PC-9 (cell line): ENCODE results near the gene ADTRP. TPM values are rescaled to one million over a fixed set of nuclear protein-coding genes. Genes with fewer than 3 reads are reported as not detected.
A peak's percentile ranks its signal among the peaks of the same experiment; 100 is the strongest.

Source experiments
- BruUV-seq: library from RNA; stranded (reverse); fragments of 400-500 nt; replicated peaks from 2 replicates; lab custom pipeline; 2021; lab: Mats Ljungman, UMichigan
- CTCF ChIA-PET: fragments of 300-600 bp; sonication (Branson Sonifier 250); formaldehyde crosslinking; loops from one replicate; lab custom pipeline; 2022; ENCODE audit warnings: antibody characterized with exemption; lab: Charles Lee
- POLR2A ChIA-PET: fragments of 300-600 bp; sonication (Branson Sonifier 250); formaldehyde crosslinking; loops from one replicate; lab custom pipeline; 2022; ENCODE audit warnings: antibody characterized with exemption; ENCODE audit not compliant: unreplicated experiment; lab: Charles Lee
- DNase-seq, 2 experiments: peaks; one replicate each; pipeline versions ENCODE4 v3.0.0 to v3.0.0-alpha.2; 2015 to 2022; ENCODE audit warnings: mixed read lengths in 1 of 2
- H2AFZ ChIP-seq: fragments of 200-600 bp; sonication (generic); 2 replicates; pipeline ENCODE4 v1.8.1; 2017; ENCODE audit warnings: antibody characterized with exemption
- H3F3A ChIP-seq: fragments of 200-600 bp; sonication (generic); 2 replicates; pipeline ENCODE4 v1.8.1; 2017; ENCODE audit warnings: antibody characterized with exemption, mild to moderate bottlenecking, low read depth; ENCODE audit not compliant: insufficient read depth
- H3K27ac ChIP-seq: fragments of 200-600 bp; sonication (generic); 2 replicates; pipeline ENCODE4 v1.6.1; 2016; ENCODE audit warnings: mixed run types
- H3K27me3 ChIP-seq: fragments of 200-600 bp; sonication (generic); 2 replicates; pipeline ENCODE4 v1.6.1; 2016; ENCODE audit warnings: low read depth, mixed run types; ENCODE audit not compliant: insufficient read depth
- H3K36me3 ChIP-seq: fragments of 200-600 bp; sonication (generic); 2 replicates; pipeline ENCODE4 v1.6.1; 2016; ENCODE audit warnings: low read depth, mixed run types
- H3K4me1 ChIP-seq: fragments of 200-600 bp; sonication (generic); replicated peaks from 2 replicates; pipeline ENCODE4 v1.6.1; 2016; ENCODE audit warnings: mixed run types; ENCODE audit not compliant: insufficient read depth
- H3K4me2 ChIP-seq: fragments of 200-600 bp; sonication (generic); 2 replicates; pipeline ENCODE4 v1.6.1; 2017; ENCODE audit warnings: mixed run types
- H3K4me3 ChIP-seq: fragments of 200-600 bp; sonication (generic); 2 replicates; pipeline ENCODE4 v1.6.1; 2016; ENCODE audit warnings: mixed run types
- H3K79me2 ChIP-seq: fragments of 200-600 bp; sonication (generic); 2 replicates; pipeline ENCODE4 v1.6.1; 2017; ENCODE audit warnings: low read depth, mixed run types
- H3K9me2 ChIP-seq: fragments of 200-600 bp; sonication (generic); 2 replicates; pipeline ENCODE4 v1.8.1; 2017; ENCODE audit warnings: mild to moderate bottlenecking; ENCODE audit not compliant: insufficient read depth
- H3K9me3 ChIP-seq: fragments of 200-600 bp; sonication (generic); 2 replicates; pipeline ENCODE4 v1.8.1; 2016; ENCODE audit warnings: low read depth; ENCODE audit not compliant: insufficient read depth
- H4K20me1 ChIP-seq: fragments of 200-600 bp; sonication (generic); 2 replicates; pipeline ENCODE4 v1.8.1; 2017; ENCODE audit not compliant: insufficient read depth
- EZH2 ChIP-seq: fragments of 200-600 bp; sonication (generic); IDR thresholded peaks from 2 replicates; pipeline ENCODE4 v1.8.0; 2017; ENCODE audit warnings: antibody characterized with exemption, low read depth
- intact Hi-C: fragments of 100-400 bp; cut with micrococcal nuclease; formaldehyde crosslinking; loops from one replicate; pipeline ENCODE4 v1.10.0; 2022; ENCODE audit not compliant: unreplicated experiment
- total RNA-seq: library from RNA; stranded (reverse); gene quantifications from 2 replicates; pipeline ENCODE4 v1.2.3, GENCODE V29; 2021
- TF ChIP-seq, protein P1 (sequence below): fragments of 200-600 bp; sonication (generic); conservative IDR thresholded peaks from 2 replicates; pipeline ENCODE4 v1.6.1; 2017; ENCODE audit warnings: mixed run types, antibody characterized with exemption, mild to moderate bottlenecking, moderate library complexity

The ADTRP gene
- total RNA-seq, 1 experiment from 2014 or later: 4.1 TPM

DNA sequence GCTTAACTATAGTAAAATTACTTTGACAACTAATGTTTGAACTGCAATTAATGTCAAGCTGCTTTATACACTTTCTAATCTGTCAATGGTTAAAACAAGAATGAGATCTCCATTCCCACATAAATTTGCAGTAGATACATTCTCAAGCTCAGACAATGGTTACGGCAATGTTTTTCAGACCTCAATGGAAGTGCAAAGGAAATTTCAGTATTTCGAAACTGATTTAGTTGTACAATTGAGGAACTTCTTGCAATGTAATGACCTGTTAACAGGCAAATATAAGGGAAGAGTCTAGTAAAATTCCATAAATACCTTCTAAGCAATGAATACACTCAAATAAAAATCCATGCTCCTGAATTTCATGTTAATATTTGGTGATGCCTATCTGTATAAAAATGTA lies 94.7 kb downstream of the ADTRP start:
- POLR2A ChIA-PET: no interaction called here
- Histone ChIP-seq H4K20me1 (no peaks in the 10 kb centered on the region), H3K9me2 (no peaks in the 10 kb centered on the region), H3K79me2 (no peaks in the 10 kb centered on the region), H3K4me3 (no peak overlapping the region), H3K4me1 (peaks cover 30% of the 10 kb centered on the region), H3K27me3 (no peaks in the 10 kb centered on the region), H3F3A (peaks cover 27% of the 10 kb centered on the region), H3K4me2 (no peak overlapping the region), H3K9me3 (peaks cover 22% of the 10 kb centered on the region), H3K27ac (no peak overlapping the region), H3K36me3 (no peaks in the 10 kb centered on the region), H2AFZ (no peak overlapping the region)
- DNase-seq: no peak
- TF ChIP-seq, protein P1, sequence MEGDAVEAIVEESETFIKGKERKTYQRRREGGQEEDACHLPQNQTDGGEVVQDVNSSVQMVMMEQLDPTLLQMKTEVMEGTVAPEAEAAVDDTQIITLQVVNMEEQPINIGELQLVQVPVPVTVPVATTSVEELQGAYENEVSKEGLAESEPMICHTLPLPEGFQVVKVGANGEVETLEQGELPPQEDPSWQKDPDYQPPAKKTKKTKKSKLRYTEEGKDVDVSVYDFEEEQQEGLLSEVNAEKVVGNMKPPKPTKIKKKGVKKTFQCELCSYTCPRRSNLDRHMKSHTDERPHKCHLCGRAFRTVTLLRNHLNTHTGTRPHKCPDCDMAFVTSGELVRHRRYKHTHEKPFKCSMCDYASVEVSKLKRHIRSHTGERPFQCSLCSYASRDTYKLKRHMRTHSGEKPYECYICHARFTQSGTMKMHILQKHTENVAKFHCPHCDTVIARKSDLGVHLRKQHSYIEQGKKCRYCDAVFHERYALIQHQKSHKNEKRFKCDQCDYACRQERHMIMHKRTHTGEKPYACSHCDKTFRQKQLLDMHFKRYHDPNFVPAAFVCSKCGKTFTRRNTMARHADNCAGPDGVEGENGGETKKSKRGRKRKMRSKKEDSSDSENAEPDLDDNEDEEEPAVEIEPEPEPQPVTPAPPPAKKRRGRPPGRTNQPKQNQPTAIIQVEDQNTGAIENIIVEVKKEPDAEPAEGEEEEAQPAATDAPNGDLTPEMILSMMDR: no peak
- no peak for TF ChIP-seq EZH2
- CTCF ChIA-PET: no interaction called here
- BruUV-seq: no TSS peak
- intact Hi-C loops: no loop called here

DNA sequence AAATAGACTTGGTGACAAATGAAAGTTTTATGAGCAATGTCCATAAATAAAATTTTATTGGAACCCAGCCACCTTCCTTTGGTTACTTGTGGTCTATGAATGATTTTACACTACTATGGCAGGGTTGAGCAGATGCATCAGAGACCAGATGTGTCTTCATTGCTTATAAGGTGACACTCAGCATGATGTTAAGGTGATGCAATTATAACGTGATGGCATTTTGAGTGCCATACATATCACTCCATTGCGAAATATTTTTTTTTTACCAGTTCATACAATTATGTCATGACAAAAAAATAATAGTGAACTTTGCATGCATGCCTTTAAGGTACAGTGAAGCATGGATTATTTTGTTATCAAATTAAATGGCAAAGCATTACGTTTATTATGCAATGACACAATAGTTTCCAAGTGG lies 96.0 kb downstream of the ADTRP start:
- TF ChIP-seq, protein P1: no peak
- no peak for TF ChIP-seq EZH2
- no peaks in the 10 kb centered on the region for H3K36me3 ChIP-seq
- peaks cover 22% of the 10 kb centered on the region for H3K9me3 ChIP-seq
- H3F3A ChIP-seq: peaks cover 27% of the 10 kb centered on the region
- POLR2A ChIA-PET: no interaction called here
- H3K4me1 ChIP-seq: peaks cover 30% of the 10 kb centered on the region
- intact Hi-C loops: no loop called here
- peak in 1 of 2 experiments; percentile 31 for DNase-seq
- no peak overlapping the region for H3K27ac ChIP-seq
- no peaks in the 10 kb centered on the region for H3K9me2 ChIP-seq
- H3K4me2 ChIP-seq: no peak overlapping the region
- no peaks in the 10 kb centered on the region for H3K79me2 ChIP-seq
- no peaks in the 10 kb centered on the region for H3K27me3 ChIP-seq
- no TSS peak for BruUV-seq
- CTCF ChIA-PET: no interaction called here
- no peaks in the 10 kb centered on the region for H4K20me1 ChIP-seq
- H3K4me3 ChIP-seq: no peak overlapping the region
- H2AFZ ChIP-seq: no peak overlapping the region

DNA sequence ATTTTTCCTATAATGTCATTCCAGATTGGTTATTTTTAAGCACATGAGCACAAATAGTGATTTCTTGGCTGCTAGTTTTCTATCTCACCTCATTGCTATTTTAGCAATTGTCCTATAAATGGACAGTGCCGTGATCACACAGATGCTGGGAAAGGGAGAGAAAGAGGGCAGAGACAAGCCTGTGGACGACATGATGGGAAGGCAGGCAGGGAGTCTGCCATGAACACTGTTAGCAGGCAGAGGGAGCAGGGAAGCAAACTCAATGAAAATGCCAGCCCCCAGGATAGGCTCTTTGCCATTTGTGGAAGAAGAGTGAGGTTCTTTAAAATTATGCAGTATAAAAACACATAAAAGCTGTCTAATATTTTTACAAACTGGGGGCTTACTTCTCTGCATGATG lies 96.8 kb downstream of the ADTRP start:
- H3K27ac ChIP-seq: no peak overlapping the region
- H4K20me1 ChIP-seq: no peaks in the 10 kb centered on the region
- H3F3A ChIP-seq: peaks cover 21% of the 10 kb centered on the region
- no peaks in the 10 kb centered on the region for H3K79me2 ChIP-seq
- ChIA-PET POLR2A (no interaction called here), CTCF (no interaction called here)
- H3K4me1 ChIP-seq: peaks cover 27% of the 10 kb centered on the region
- TF ChIP-seq, protein P1: no peak
- TF ChIP-seq EZH2: no peak
- no peak for DNase-seq
- peaks cover 22% of the 10 kb centered on the region for H3K9me3 ChIP-seq
- no peak overlapping the region for H3K4me3 ChIP-seq
- BruUV-seq: no TSS peak
- no peak overlapping the region for H2AFZ ChIP-seq
- H3K9me2 ChIP-seq: no peaks in the 10 kb centered on the region
- H3K4me2 ChIP-seq: no peak overlapping the region
- H3K27me3 ChIP-seq: no peaks in the 10 kb centered on the region
- H3K36me3 ChIP-seq: no peaks in the 10 kb centered on the region
- intact Hi-C loops: no loop called here
